HG03039 (cell line): ENCODE data around the gene RLIM.

Experiments used
- ATAC-seq: cut with Tn5 transposase; IDR thresholded peaks from one replicate; pipeline ENCODE4 v1.9.1; 2021; ENCODE audit warnings: mild to moderate bottlenecking, moderate library complexity; ENCODE audit not compliant: unreplicated experiment

The RLIM gene

DNA sequence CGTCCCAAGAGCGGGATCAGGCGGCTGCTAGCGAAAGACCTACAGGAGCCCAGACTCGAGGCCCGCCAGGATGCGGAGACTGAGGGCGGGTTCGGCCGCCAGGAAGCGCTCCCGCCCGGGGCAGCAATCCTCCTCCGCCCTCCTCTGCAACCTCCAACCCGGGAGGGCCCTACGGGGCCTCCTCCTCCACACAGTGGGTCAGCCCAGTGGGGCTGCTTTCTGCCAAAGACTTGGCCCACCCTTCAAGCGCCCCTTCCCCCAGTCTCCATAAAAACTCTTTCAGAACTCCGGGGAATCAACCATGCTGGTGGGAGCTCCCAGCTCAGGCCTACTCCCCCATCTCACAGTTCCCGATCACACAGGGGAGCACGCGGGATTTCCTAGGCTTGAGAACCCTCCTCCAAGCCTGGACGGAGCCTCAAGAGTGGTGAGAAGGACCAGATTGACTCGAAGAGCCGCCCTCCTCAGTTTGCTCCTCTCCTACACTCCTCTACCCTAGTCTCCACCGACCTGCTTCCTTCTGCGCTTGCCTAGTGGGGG lies 77.5 kb downstream of the RLIM start:
- peak; percentile 22 for ATAC-seq

DNA sequence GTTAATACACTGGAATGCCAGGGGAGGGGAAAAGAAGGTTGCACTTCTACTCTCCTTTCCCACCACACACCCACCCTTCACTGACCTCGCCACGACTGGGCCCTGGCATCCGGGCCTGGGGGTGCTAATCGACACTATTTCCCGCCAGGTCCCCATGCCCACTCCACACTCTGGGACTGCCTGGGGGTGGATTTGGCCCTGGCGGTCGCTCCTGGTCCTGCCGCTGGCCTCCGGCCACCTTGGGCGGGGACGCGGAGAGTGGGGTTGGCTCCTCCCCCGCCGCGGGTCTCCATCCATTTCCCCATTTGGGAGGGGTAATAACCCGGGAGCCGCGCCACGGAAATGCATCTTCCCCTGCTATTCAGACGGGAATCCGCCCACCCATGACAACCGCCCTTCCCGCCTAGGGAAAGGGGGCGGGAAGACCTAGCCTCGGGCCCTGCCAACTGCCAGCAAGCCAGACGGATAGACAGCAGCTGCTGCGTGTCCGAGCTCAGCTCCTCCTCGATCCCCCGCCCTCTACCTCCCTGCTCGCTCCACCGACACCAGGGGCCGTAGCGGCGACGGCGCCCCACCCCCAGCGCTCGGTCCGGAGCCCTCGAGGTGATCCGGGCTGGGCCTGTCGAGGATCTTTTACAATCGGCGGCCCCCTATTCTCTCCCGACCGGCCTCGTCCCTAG lies 78.1 kb downstream of the RLIM start:
- peak; percentile 42 for ATAC-seq

GRCh38 chrX:74535408-74536151 lies 78.8 kb downstream of the RLIM start:
- ATAC-seq = no peak
